Upper lobe of left lung (tissue), 4 donors: Measurements from ENCODE around the gene NUP98.

Experiments
- CTCF ChIP-seq, 6 experiments: fragments of 450-650 bp in 4 of 6; fragments of 200-600 bp in 2 of 6; sonication (generic) in 2 of 6; IDR thresholded peaks; one replicate each; pipeline ENCODE4 v1.5.1; 2016 to 2019; ENCODE audit warnings: antibody characterized with exemption in 6 of 6
- POLR2A ChIP-seq, 4 donors: fragments of 450-650 bp; IDR thresholded peaks; one replicate each; pipeline ENCODE4 v1.5.1; 2016 to 2017; ENCODE audit warnings: antibody characterized with exemption in 4 of 4, mild to moderate bottlenecking in 2 of 4

DNA sequence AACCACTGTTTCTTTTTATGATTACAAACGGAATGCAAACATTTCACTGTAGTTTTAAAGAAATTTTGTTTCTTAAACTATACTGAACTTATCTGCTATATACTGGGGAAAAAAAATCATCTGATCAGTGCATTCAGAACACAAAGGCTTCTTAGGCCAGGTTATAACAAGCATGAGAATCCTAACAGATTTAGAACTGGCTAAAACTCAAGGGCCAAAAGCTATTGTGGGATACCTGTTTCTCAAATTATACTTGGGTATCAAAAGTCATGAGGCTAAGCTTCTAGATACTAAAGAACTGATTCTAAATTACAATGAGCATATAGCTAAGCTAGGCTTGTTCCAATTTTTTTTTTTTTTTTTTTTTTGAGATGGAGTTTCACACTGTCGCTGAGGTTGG lies 96.4 kb downstream of the NUP98 start:
- TF ChIP-seq CTCF (IDR thresholded peaks at IDR 0.05) (no peak), POLR2A (IDR thresholded peaks at IDR 0.05) (no peak)
